KOPT-K1 (cell line): Measurements from ENCODE around the gene GRID2IP.
A peak's percentile ranks its signal among the peaks of the same experiment; 100 is the strongest.

ENCODE experiments used
- H3K27ac ChIP-seq: fragments of 200-600 bp; sonication (generic); 2 replicates; pipeline ENCODE4 v1.5.1; 2016; ENCODE audit warnings: antibody characterized with exemption, mild to moderate bottlenecking, low read depth, low read length; ENCODE audit not compliant: poor library complexity, severe bottlenecking
- H3K36me3 ChIP-seq: fragments of 200-600 bp; sonication (generic); 2 replicates; pipeline ENCODE4 v1.5.1; 2017; ENCODE audit warnings: antibody characterized with exemption, mild to moderate bottlenecking, low read length, moderate library complexity; ENCODE audit not compliant: insufficient read depth
- H3K9me3 ChIP-seq: fragments of 200-600 bp; sonication (generic); 2 replicates; pipeline ENCODE4 v1.5.1; 2017; ENCODE audit warnings: antibody characterized with exemption, low read length, mild to moderate bottlenecking; ENCODE audit not compliant: insufficient read depth, poor library complexity, severe bottlenecking

Gene GRID2IP

DNA sequence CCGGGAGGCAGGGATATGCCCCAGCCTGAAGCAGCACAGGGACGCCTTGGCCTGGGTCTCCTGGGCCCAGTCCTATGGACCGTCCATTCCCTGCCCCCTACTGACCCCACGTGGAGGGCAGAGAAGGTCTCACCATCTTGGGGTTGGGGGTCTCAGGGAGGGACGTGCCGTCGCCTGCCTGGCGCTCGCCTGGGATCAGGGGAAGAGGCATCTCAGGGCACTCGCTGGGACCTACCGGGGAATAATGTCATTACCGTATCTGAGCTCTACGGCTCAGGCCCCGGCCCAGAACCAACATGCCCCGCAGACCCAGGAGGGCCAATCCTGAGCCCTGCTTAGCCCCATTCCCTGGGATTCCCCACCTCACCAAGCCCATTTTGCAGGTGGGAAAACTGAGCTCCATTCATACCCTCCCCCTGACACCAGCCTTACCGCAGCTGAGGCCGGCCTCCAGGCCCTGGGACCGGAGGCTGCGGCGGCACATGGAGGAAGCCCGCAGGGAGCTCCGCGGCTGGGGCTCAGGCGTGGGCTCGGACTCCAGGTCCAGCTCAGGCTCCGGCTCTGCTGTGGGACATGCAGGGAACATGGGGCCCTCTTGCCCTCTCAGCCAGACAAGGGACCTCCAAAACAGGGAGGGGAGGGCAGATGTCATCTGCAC, 40.7 kb downstream of the GRID2IP start:
- Histone ChIP-seq H3K27ac (no peak overlapping the region), H3K36me3 (no peaks in the 10 kb centered on the region), H3K9me3 (no peaks in the 10 kb centered on the region)

DNA sequence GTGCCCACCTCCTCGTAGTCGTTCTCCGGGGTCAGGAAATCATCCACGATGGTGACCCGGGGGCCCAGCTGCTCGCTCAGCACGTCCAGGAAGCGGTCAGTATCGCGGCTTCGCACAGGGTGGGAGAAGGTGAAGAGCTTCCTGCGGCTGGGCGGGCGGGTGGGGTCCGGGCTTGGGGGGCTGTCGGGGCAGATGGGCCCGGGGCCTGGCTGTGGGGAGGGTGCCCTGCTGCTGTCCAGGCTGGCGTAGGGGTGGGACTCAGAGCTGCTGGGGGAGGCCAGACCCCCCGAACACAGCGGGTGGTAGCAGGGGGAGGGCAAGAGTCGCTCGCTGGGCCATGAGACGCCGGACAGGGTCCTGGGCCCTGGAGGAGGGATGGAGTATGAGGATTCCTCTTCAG, 42.3 kb downstream of the GRID2IP start:
- no peaks in the 10 kb centered on the region for H3K9me3 ChIP-seq
- H3K36me3 ChIP-seq, result no peaks in the 10 kb centered on the region
- H3K27ac ChIP-seq, result no peak overlapping the region

DNA sequence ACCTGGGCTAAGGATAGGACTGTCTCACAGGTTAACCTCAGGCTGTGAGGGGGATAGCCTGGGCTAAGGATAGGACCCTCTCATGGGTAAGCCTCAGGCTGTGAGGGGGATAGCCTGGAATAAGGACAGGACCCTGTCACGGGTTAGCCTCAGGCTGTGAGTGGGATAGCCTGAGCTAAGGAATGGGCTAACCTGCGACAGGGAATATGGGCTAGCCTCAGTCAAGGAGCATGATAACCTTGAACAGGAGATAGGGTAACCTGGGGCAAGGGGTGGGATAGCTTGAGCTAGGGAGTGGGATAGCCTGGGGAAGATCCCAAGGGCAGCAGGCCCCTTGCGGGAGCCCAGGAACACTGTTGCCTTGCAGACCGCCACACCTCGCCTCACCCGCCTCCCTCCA, 42.7 kb downstream of the GRID2IP start:
- H3K27ac ChIP-seq, result no peak overlapping the region
- no peaks in the 10 kb centered on the region for H3K9me3 ChIP-seq
- H3K36me3 ChIP-seq, result no peaks in the 10 kb centered on the region

DNA sequence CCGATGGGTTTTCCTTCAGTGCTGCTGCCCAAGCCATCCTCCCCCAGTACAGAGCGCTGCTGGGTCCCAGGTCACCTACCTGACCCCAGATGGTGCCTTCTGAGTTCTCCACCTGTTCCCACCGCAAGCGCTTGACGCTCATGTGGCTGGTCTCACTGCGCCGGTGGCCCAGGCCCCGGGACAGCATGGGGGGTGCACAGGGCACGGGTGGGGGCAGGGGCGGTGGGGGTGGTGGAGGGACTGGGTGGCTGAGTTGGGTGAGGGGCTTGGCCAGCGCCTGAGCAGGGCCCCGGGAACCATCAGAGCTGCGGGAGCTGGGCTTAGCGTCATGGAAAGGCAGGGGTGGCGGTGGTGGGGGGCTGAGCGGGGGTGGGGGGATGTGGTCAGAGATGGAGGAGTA, 43.4 kb downstream of the GRID2IP start:
- H3K9me3 ChIP-seq, result no peaks in the 10 kb centered on the region
- H3K27ac ChIP-seq, result no peak overlapping the region
- no peaks in the 10 kb centered on the region for H3K36me3 ChIP-seq

DNA sequence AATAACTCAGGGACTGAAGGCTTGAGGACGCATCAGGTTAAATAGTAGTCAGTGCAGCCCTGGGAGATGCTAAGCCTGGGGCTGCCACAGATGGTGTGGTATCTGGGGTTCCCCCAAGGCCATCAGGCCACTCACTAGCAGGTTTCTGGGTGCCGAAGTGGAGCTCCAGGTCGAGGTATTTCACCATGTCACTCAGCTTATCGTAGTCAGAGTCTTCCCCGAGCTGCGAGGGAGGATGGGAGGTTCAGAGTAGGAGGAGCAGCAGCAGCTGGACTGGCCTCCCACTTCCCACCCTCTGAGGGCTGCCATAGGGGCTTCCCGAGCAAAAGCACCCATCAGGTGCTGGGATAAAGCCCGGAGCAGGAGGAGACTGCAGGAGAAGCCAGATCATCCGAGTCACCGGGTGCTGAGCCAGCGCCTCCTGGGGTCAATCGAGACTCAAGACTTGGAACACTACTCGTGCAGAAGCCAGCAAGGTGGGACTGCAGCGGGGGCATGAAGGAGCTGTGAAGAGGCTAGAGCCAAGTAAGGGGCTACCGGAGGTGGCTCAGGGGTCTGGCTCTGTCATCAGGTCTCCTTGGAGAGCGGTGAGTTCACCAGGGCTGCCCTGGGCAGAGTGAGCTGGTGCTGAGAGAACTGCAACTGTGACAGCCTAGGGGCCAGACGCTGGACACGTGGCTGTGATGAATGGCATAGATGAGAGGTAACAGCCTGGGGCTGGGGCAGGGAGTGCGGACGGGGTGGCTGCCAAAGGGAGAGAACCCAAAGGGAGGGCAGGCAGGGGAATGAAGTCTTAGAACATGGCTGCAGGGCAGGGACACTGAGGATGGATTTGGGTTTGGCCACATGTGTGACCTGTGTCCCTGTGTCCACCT, 45.3 kb downstream of the GRID2IP start:
- Histone ChIP-seq H3K27ac (no peak overlapping the region), H3K36me3 (no peaks in the 10 kb centered on the region), H3K9me3 (no peaks in the 10 kb centered on the region)

DNA sequence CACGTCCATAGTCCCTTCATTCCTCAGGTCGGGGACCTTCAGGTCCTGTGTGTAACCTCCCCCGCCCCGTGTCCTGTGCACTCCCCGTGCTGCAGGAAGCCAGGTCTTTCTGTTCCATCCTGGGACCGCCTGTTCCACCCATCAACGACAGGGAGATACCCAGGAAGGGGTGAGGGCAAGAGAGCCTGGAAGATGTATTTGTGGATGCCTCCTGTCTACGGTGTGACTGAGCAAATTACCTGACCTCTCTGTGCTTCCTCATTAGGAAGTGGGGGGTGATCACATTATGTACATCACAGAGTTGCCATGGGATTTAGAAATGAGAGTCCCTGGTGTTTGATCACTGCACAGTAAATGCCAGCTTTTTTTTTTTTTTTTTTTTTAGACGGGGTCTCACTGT, 46.3 kb downstream of the GRID2IP start:
- no peaks in the 10 kb centered on the region for H3K36me3 ChIP-seq
- peak overlapping the region; percentile 47 for H3K27ac ChIP-seq
- H3K9me3 ChIP-seq, result no peaks in the 10 kb centered on the region

DNA sequence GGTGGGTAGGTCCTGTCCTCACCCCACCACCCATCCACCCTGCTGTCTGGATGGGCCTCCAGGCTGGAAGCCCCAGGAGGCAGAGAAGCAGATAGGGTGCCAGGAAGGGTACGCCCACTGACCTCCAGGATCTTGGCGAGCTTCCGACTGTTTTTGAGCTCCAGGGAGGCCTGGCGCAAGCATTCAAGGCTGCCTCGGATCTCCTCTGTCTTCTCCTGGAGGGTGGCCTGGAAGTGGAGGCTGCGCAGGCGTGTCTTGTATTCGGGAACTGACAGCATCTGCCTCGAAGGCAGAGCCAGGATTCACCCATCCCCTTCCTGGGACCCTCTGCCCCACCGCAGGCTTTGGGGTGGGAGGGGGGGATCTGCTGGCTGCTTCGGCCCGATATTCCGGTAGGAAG, 48.4 kb downstream of the GRID2IP start:
- no peak overlapping the region for H3K27ac ChIP-seq
- H3K9me3 ChIP-seq, result no peaks in the 10 kb centered on the region
- no peaks in the 10 kb centered on the region for H3K36me3 ChIP-seq

DNA sequence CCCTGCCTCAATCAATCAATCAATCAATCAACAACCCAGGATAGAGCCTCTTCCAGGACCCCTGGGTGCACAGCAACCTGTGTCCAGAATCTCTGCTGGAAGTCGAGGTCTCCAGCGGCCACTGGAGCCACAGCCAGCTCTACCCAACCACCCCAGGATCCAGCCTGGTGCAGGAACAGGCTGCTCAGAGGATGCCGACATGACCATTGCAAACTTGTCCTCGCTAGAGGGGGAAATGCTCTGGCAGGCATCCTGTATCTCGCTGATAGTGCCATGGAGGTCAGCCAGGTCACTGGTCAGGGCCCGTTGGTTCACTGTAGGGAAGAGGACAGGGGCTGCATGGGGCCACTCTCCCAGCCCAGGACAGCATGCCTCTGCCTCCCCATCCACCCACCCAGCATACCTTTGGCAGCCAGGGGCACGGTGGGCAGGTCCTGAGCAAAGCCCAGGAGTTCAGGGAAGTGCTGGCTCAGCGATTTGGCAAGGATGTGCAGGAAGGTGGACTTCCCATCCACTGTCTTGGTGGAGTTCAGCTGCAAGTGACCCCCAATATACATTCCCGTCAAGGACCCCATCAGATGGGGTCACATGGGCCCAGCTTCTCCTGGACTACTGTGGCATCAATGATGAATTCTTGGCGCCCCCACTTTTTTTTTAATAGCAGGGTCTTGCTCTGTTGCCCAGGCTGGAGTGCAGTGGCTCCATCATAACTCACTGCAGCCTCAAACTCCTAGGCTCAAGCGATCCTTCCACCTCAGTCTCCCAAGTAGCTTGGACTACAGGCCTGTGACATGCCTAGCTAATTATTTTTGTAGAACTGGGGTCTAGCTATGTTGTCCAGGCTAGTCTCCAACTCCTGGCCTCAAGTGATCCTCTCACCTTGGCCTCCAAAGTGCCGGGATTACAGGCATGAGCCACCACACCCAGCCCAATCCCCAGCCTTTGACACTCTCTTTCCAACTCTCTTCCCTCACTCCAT, 49.4 kb downstream of the GRID2IP start:
- H3K27ac ChIP-seq, result no peak overlapping the region
- no peaks in the 10 kb centered on the region for H3K36me3 ChIP-seq
- no peaks in the 10 kb centered on the region for H3K9me3 ChIP-seq

DNA sequence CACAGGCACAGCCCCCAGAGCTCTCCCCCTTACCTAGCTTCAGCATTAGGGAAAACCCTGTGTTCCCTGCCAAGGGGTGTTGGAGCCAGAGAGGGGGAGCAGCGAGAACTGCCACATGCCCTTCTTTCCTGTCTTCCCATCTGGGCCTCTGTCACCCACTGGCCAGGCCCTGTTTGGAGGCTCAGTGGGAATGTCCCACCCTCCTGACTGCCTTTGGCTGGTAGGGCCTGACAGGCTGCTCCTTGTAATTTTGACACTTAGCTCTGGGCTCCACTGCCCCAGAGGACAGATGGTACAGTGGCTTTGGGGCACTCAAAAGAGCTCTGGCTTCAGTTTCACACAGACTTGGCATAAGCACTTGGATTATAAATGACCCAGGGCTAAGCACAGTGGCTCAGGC, 50.6 kb downstream of the GRID2IP start:
- Histone ChIP-seq H3K9me3 (no peaks in the 10 kb centered on the region), H3K27ac (no peak overlapping the region), H3K36me3 (no peaks in the 10 kb centered on the region)

DNA sequence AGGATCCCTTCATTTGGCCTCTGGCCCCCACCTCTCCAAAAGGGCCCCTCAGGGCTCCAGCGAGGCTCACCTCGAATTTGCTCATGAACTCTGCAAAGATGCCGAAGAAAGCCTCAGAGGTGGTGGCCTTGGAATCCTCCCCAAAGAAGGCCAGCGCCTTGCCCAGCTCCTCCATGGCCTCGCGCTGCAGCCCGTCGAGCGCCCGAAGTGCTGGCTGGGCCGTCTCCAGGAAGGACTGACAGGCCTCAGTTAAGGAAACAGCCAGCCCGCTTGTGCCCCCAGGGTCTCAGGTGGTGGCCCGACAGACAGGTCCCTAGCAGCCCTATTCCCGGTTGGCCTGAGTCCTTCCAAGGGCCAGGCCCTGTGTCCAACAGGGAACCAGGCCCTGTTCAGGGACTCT, 53.3 kb downstream of the GRID2IP start:
- H3K36me3 ChIP-seq, result no peaks in the 10 kb centered on the region
- no peak overlapping the region for H3K27ac ChIP-seq
- H3K9me3 ChIP-seq, result no peaks in the 10 kb centered on the region

DNA sequence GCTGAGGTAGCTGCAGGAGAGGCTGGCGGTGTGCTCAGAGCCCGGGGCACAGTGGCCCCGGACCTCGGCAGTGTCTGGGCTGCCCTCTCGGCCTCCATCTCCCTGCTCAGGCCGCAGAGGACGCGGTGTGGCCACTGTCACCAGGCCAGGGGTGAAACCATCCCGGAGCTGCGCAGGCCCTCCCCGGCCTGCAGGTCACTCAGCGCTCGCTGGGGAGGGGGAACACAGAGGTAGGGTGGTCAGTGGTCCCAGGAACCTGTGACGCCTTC, 53.7 kb downstream of the GRID2IP start:
- no peaks in the 10 kb centered on the region for H3K36me3 ChIP-seq
- no peaks in the 10 kb centered on the region for H3K9me3 ChIP-seq
- H3K27ac ChIP-seq, result no peak overlapping the region

DNA sequence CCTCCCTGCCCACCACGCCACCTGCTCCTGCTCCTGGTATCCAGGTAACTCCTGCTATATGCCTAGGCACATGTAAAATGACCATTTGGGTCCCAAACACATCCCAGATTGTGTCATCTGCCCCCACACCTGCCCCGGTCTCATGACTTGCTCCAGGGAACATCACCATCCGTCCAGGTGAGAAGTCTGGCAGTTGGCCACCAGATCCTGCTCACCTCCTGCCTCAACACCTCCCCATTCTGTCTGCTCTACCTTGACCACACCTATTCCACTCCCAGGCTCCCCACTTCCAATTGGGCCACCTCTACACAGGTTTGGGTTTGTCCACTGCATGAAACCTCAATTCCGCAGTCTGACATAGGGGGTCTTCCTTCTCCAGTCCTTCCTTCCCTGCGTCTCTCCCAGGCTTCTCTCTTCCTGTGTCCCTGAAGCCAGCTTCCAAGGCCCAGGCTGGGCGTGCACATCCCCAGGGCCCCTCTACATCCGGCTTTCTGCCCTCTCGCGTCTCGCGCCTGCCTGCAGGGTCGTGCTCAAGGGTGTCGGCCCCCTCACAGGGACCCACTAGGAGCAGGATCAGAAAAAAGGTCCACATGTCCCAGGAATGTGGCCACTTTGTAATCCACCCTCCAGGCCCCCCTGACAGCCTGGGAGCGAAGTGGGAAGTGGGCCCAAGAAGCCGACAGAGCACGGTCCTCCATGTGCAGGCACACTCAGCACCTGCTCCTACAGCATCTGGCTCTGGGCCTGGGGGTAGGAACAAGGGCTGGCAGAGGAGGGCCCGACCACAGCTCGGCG, 54.2 kb downstream of the GRID2IP start:
- Histone ChIP-seq H3K36me3 (no peaks in the 10 kb centered on the region), H3K27ac (no peak overlapping the region)

DNA sequence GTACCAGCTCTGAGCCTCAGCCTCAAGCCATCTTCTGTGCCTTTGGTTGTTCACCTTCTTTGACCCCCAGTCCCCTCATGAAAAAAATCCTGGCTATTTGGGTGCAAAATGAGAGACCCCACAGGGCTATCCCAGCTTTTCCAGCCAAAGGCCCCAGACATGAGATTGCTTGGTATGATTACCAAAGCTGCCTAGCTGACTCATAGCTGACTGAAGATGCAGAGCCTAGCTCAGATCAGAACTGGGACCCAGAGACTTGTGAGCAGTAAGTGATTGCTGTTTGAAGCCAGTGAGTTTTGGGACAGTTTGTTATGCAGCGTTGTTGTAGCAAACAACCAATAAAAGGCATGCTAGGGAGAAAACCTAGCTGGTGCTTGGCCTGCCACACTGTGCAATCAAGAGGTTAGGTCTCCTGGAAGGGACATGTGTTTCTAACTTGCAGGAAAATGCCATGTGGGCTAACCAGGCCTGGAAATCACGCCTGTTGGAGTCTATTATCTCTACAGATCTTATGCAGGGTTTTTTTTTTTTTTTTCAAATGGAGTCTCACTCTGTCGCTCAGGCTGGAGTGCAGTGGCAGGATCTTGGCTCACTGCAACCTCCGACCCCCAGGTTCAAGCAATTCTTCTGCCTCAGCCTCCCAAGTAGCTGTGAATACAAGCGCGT, 55.5 kb downstream of the GRID2IP start:
- no peaks in the 10 kb centered on the region for H3K36me3 ChIP-seq
- no peak overlapping the region for H3K27ac ChIP-seq
- H3K9me3 ChIP-seq, result no peaks in the 10 kb centered on the region

More for the DNA sequence above, 54.2 kb downstream of the GRID2IP start:
- H3K9me3 ChIP-seq, result no peaks in the 10 kb centered on the region

DNA sequence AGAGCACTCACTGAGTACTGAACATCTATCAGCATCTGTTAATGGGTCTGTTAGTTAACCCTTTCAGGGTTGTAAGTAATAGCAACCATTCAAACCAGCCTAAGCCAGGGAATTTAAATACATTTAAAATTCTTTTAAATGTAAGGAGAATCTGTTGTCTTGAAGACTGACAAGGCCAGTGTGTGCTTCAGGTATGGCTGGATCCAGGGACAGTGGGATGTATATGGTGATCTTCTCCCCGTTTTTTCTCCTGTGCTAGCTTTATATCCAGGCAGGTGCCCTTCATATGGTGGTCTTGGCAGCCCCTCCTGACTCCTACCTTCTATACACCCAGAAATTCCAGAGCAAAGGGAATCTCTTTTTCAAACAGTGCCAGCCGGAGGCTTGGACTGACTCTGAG, 56.9 kb downstream of the GRID2IP start:
- H3K36me3 ChIP-seq, result no peaks in the 10 kb centered on the region
- H3K27ac ChIP-seq, result no peak overlapping the region
- peaks cover 8% of the 10 kb centered on the region for H3K9me3 ChIP-seq
